Endothelial cell of umbilical vein (primary cell): ENCODE results near the gene KMT2B.

ENCODE experiments used
- CTCF ChIP-seq, 2 donors: IDR thresholded peaks; 1 replicate in 1 of 2; 2 replicates in 1 of 2; pipeline ENCODE4 v1.5.1; 2011; ENCODE audit warnings: low read length in 2 of 2, mild to moderate bottlenecking in 2 of 2, moderate library complexity in 2 of 2, control low read depth in 1 of 2, inconsistent platforms in 1 of 2, low read depth in 1 of 2; ENCODE audit not compliant: insufficient read depth in 1 of 2; ENCODE audit errors: extremely low read depth in 1 of 2
- EZH2 ChIP-seq: IDR thresholded peaks from 2 replicates; pipeline ENCODE4 v1.6.1; 2012; ENCODE audit warnings: borderline replicate concordance, low read depth, mild to moderate bottlenecking, moderate library complexity, low read length, inconsistent platforms; ENCODE audit not compliant: severe bottlenecking
- FOS ChIP-seq: IDR thresholded peaks from 2 replicates; pipeline ENCODE4 v1.6.1; 2011; ENCODE audit warnings: mild to moderate bottlenecking, low read length, moderate library complexity, borderline replicate concordance; ENCODE audit not compliant: insufficient read depth
- MAX ChIP-seq: IDR thresholded peaks from 2 replicates; pipeline ENCODE4 v1.6.1; 2011; ENCODE audit not compliant: insufficient read depth, insufficient read length
- MYC ChIP-seq: IDR thresholded peaks from one replicate; pipeline ENCODE4 v1.6.1; 2011; ENCODE audit warnings: mild to moderate bottlenecking, low read depth, low read length
- POLR2A ChIP-seq: IDR thresholded peaks from 2 replicates; pipeline ENCODE4 v1.6.1; 2012; ENCODE audit warnings: low read depth, mild to moderate bottlenecking, control low read depth, low read length
- POLR2AphosphoS5 ChIP-seq: IDR thresholded peaks from 2 replicates; pipeline ENCODE4 v1.6.1; 2012; ENCODE audit warnings: low read depth, mild to moderate bottlenecking, control low read depth, low read length, moderate library complexity; ENCODE audit not compliant: insufficient read depth

GRCh38 chr19:35712567-35713505 is 5.0 kb upstream of the KMT2B start:
- no peak for TF ChIP-seq MYC
- no peak for TF ChIP-seq POLR2AphosphoS5
- no peak for TF ChIP-seq FOS
- TF ChIP-seq POLR2A, result no peak
- no peak for TF ChIP-seq CTCF (IDR thresholded peaks at IDR 0.05; ENCODE audit: extremely low read depth in 1 of 2, insufficient read depth in 1 of 2, low read depth in 1 of 2, low read length in 2 of 2)
- TF ChIP-seq MAX, result no peak
- no peak for TF ChIP-seq EZH2
